K562 (cell line): ENCODE measurements around the gene ZNF362. TPM values are rescaled to one million over a fixed set of nuclear protein-coding genes. Genes with fewer than 3 reads are reported as not detected.

Experiments used
- ATAC-seq: fragments of 200-7000 bp; cut with Tn5 transposase; 3 replicates; pipeline ENCODE4 v1.9.1; 2020; ENCODE audit warnings: moderate library complexity
- BruUV-seq: library from RNA; stranded (reverse); fragments of 400-500 nt; replicated peaks from 2 replicates; lab custom pipeline; 2021; lab: Mats Ljungman, UMichigan
- CTCF ChIA-PET: fragments of 300-600 bp; formaldehyde crosslinking; extraction: SDS; loops from one replicate; lab custom pipeline; 2021; ENCODE audit warnings: low intra/inter-chr PET ratio; lab: Yijun Ruan, JAX
- POLR2A ChIA-PET: fragments of 300-600, 350-650 bp; sonication (Branson Sonifier 250); formaldehyde crosslinking; extraction: SDS; loops from one replicate; lab custom pipeline; 2021; ENCODE audit warnings: antibody characterized with exemption, inconsistent platforms; lab: Yijun Ruan, JAX
- DNase-seq, 4 experiments: peaks; one replicate each; pipeline versions ENCODE4 v3.0.0 to v3.0.0-alpha.2; 2011 to 2018; ENCODE audit warnings: low spot score in 3 of 4, mixed read lengths in 3 of 4; ENCODE audit errors: extremely low read depth in 1 of 4
- FAIRE-seq: peaks from 2 replicates; lab custom pipeline; 2011; peaks lifted over from hg19 to GRCh38; lab: Jason Lieb, UNC
- H2AFZ ChIP-seq: 2 replicates; pipeline ENCODE4 v1.6.0; 2011; ENCODE audit warnings: low read depth, low read length, control low read depth, inconsistent platforms
- H3K27ac ChIP-seq: fragments of 200-600 bp; 3 replicates; pipeline ENCODE4 v1.8.0; 2011; ENCODE audit warnings: low read depth, mild to moderate bottlenecking, control low read depth, inconsistent platforms, low read length, moderate library complexity, mixed read lengths; ENCODE audit errors: extremely low read depth
- H3K27me3 ChIP-seq, 2 experiments: fragments of 300-600 bp in 1 of 2; 2 replicates in 1 of 2; 3 replicates in 1 of 2; pipeline versions ENCODE4 v1.6.0 to v1.8.0; 2011; ENCODE audit warnings: inconsistent platforms in 2 of 2, low read length in 2 of 2, mild to moderate bottlenecking in 1 of 2, mixed read lengths in 1 of 2, moderate library complexity in 1 of 2; ENCODE audit not compliant: control insufficient read depth in 2 of 2, insufficient read depth in 2 of 2
- H3K36me3 ChIP-seq: fragments of 300-600 bp; 3 replicates; pipeline ENCODE4 v1.8.0; 2011; ENCODE audit warnings: mild to moderate bottlenecking, low read length, inconsistent platforms; ENCODE audit not compliant: control insufficient read depth, insufficient read depth
- H3K4me1 ChIP-seq, 2 experiments: fragments of 200-600 bp in 1 of 2; replicated peaks in 1 of 2; 2 replicates in 1 of 2; 3 replicates in 1 of 2; pipeline versions ENCODE4 v1.5.1 to v1.8.0; 2011; ENCODE audit warnings: inconsistent platforms in 2 of 2, low read length in 2 of 2, mild to moderate bottlenecking in 1 of 2, mixed read lengths in 1 of 2, moderate library complexity in 1 of 2; ENCODE audit not compliant: control insufficient read depth in 2 of 2, insufficient read depth in 2 of 2
- H3K4me2 ChIP-seq: 2 replicates; pipeline ENCODE4 v1.6.1; 2011; ENCODE audit warnings: low read length, control low read depth, inconsistent platforms, mixed read lengths; ENCODE audit not compliant: insufficient read depth
- H3K4me3 ChIP-seq: fragments of 200-600 bp; sonication (generic), shearing (Covaris generic); 2 replicates; pipeline ENCODE4 v1.5.1; 2016; ENCODE audit warnings: control low read depth, inconsistent platforms
- H3K79me2 ChIP-seq: fragments of 200-600 bp; 3 replicates; pipeline ENCODE4 v1.8.0; 2011; ENCODE audit warnings: low read length, inconsistent platforms; ENCODE audit not compliant: control insufficient read depth, insufficient read depth
- H3K9ac ChIP-seq, 2 experiments: 2 replicates each; pipeline versions ENCODE4 v1.6.0 to v1.6.1; 2011; ENCODE audit warnings: low read depth in 2 of 2, low read length in 2 of 2, control low read depth in 1 of 2, inconsistent platforms in 1 of 2, mild to moderate bottlenecking in 1 of 2, mixed read lengths in 1 of 2; ENCODE audit not compliant: insufficient read depth in 1 of 2
- H3K9me1 ChIP-seq: one replicate; pipeline ENCODE4 v1.6.0; 2011; ENCODE audit warnings: inconsistent platforms, mild to moderate bottlenecking, low read length, moderate library complexity; ENCODE audit not compliant: control insufficient read depth, insufficient read depth
- H3K9me3 ChIP-seq: replicated peaks from 2 replicates; pipeline ENCODE4 v1.5.1; 2011; ENCODE audit warnings: low read depth, low read length, inconsistent platforms; ENCODE audit not compliant: control insufficient read depth, insufficient read depth
- H4K20me1 ChIP-seq: replicated peaks from 2 replicates; pipeline ENCODE4 v1.6.1; 2011; ENCODE audit warnings: low read length, inconsistent platforms, mixed read lengths; ENCODE audit not compliant: control insufficient read depth, insufficient read depth
- MAZ ChIP-seq, 2 experiments: fragments of 450-650 bp in 1 of 2; sonication (generic) in 1 of 2; formaldehyde crosslinking; IDR thresholded peaks in 1 of 2; conservative IDR thresholded peaks in 1 of 2; 2 replicates each; pipeline versions ENCODE4 v1.4.0 to v1.5.0; 2020; ENCODE audit warnings: mild to moderate bottlenecking in 1 of 2, missing genetic modification reagents in 1 of 2
- MYC ChIP-seq, 2 experiments: fragments of 250-450 bp in 1 of 2; sonication (Bioruptor Pico) in 1 of 2; IDR thresholded peaks; 2 replicates each; pipeline versions ENCODE4 v1.5.1 to v1.6.1; 2012 to 2021; ENCODE audit warnings: low read depth in 2 of 2, borderline replicate concordance in 1 of 2, improper control_type of control experiment in 1 of 2, low read length in 1 of 2, mild to moderate bottlenecking in 1 of 2, moderate library complexity in 1 of 2
- RAD51 ChIP-seq: fragments of 450-650 bp; IDR thresholded peaks from 2 replicates; pipeline ENCODE4 v1.7.1; 2016; ENCODE audit warnings: low read depth, mild to moderate bottlenecking, borderline replicate concordance
- TCF7 ChIP-seq: sonication (generic); IDR thresholded peaks from 2 replicates; pipeline ENCODE4 v1.6.1; 2016; ENCODE audit warnings: antibody characterized with exemption, borderline replicate concordance
- ZNF212 ChIP-seq: fragments of 450-650 bp; formaldehyde crosslinking; IDR thresholded peaks from 2 replicates; pipeline ENCODE4 v1.4.0; 2020; ENCODE audit warnings: mild to moderate bottlenecking
- whole genome bisulfite sequencing: fragments of 100-300 bp; shearing (Covaris generic); methylation state at CpG from one replicate; pipeline ENCODE4 v1.1.6; 2016; ENCODE audit warnings: low coverage, mixed read lengths; ENCODE audit not compliant: insufficient coverage; ENCODE audit errors: missing lambda C conversion rate; 5-methylcytosine and 5-hydroxymethylcytosine counted together
- in situ Hi-C: fragments of 300-500 bp; cut with MboI; formaldehyde crosslinking; loops from 4 replicates; pipeline ENCODE4 v1.15.0; 2018; ENCODE audit warnings: inconsistent platforms, mixed read lengths
- intact Hi-C: fragments of 100-400 bp; cut with micrococcal nuclease; formaldehyde crosslinking; loops from 2 replicates; pipeline ENCODE4 v1.14.2; 2022
- polyA plus RNA-seq, 8 experiments: library from polyadenylated mRNA; depleted of rRNA in 4 of 8; stranded (reverse) in 5 of 8; unstranded in 3 of 8; fragments of >200 nt; fragmentation: Nextera tagmentation in 2 of 8; fragmentation: Illumina TruSeq in 1 of 8; extraction: Ambion mirVana in 2 of 8; extraction: Trizol in 1 of 8; gene quantifications; 2 replicates each; pipeline versions ENCODE4 v1.2.1 to v1.2.3, GENCODE V29; 2011 to 2014; ENCODE audit warnings: inconsistent platforms in 1 of 8, missing spikeins in 1 of 8
- total RNA-seq, 7 experiments: library from RNA; depleted of rRNA in 6 of 7; stranded (reverse); fragments of >200 nt in 6 of 7; fragmentation: Illumina TruSeq in 2 of 7; extraction: Trizol in 2 of 7; gene quantifications; 2 replicates each; pipeline versions ENCODE4 v1.2.1 to v1.2.3, GENCODE V29; 2011 to 2021; ENCODE audit warnings: low replicate concordance in 1 of 7

ZNF362 gene
- total and polyA plus RNA-seq, 9 of the 15 experiments (the other 6 are each of a cell fraction or from before 2014, with no cell fraction given) = 0.01 to 1.1 (median 0.35) TPM; not detected in 1

DNA sequence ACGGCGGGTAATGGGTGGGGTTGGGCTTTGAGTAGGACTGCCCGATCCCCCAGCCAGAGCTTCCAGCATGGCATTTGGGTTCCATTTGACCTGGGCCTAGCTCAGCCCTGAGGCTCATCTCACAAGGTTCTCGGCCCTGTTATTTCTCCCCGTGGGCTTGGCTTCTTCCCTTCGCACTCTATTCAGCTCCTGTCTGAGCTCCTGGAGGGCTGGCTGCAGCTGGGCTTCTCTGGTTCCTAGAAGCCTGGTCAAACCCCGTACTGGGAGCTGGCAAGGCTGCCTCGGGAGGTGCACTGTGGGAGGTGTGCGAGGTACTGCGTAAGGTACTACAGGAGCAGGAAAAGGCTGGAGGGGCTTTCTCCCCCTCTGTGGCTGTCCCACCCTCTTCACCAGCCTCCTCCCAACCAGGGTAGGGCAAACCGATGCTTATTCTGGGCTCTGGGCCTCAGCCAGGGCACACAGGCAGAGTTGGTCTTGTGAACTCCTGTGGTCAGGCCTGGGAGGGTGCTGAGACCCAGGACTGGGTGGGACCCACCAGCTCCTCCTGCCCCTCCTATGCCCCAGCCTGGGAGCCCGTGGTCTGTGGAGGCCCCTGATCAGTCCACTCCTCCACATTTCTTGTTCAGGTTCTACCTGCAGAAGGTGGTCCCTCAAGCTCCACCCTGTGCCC lies 63.8 kb downstream of the ZNF362 start:
- in situ Hi-C loops = no loop called here
- 11% methylated on average over 12 of the region's 12 CpGs for WGBS
- Histone ChIP-seq H3K36me3 (peaks cover 23% of the 10 kb centered on the region; the same call in 2 of the 3 replicates), H3K9me1 (no peaks in the 10 kb centered on the region), H3K4me3 (no peak overlapping the region), H4K20me1 (peaks cover 12% of the 10 kb centered on the region), H3K9me3 (no peaks in the 10 kb centered on the region), H3K9ac (0 out of 4 replicates have a peak overlapping the region, but pooled peaks of 1 of the 2 experiments have one; percentile 51), H3K4me1 (no peaks in the 10 kb centered on the region), H3K79me2 (no peaks in the 10 kb centered on the region), H3K27me3 (peaks cover 29 to 54% of the 10 kb centered on the region in 2 experiments), H3K4me2 (no peak overlapping the region), H2AFZ (no peak overlapping the region)
- no peak for DNase-seq
- BruUV-seq = no TSS peak
- ChIA-PET POLR2A (interaction anchor here (0.6 to 1.6 kb wide), 4 partner anchors 11 to 724 kb away, joined by 3 to 5 read pairs (median 4); no protein-coding TSS in a partner anchor), CTCF (no interaction called here)
- ATAC-seq = peak; percentile 8; the same call in 2 of the 3 replicates
- intact Hi-C loops = no loop called here
- no peak for FAIRE-seq
- TF ChIP-seq ZNF212 (CRISPR knock-in tag) (no peak), MAZ (CRISPR knock-in tag; conservative IDR thresholded peaks at IDR 0.05 in 1 of 2, IDR thresholded peaks at IDR 0.05 in 1 of 2) (no peak), TCF7 (no peak), RAD51 (no peak), MYC (IDR thresholded peaks at IDR 0.05; ENCODE audit: low read depth, low read length) (no peak), MYC (CRISPR knock-in tag; IDR thresholded peaks at IDR 0.05; ENCODE audit: borderline replicate concordance, low read depth) (no peak)
- TF ChIP-seq, all 486 proteins: peak for 0
- no peak overlapping the region for H3K27ac ChIP-seq
